Gastroesophageal sphincter (tissue), 3 donors: ENCODE results near the gene SLC35E1.

Experiments used
- CTCF ChIP-seq, 4 experiments: fragments of 200-600 bp in 2 of 4; fragments of 450-650 bp in 2 of 4; sonication (generic) in 1 of 4; IDR thresholded peaks; one replicate each; pipeline ENCODE4 v1.5.1; 2017 to 2019; ENCODE audit warnings: antibody characterized with exemption in 4 of 4, mild to moderate bottlenecking in 2 of 4, moderate library complexity in 2 of 4
- POLR2A ChIP-seq, 2 donors: fragments of 450-650 bp; IDR thresholded peaks; one replicate each; pipeline ENCODE4 v1.6.1; 2017; ENCODE audit warnings: antibody characterized with exemption in 2 of 2, mild to moderate bottlenecking in 2 of 2, moderate library complexity in 1 of 2

- TF ChIP-seq CTCF (IDR thresholded peaks at IDR 0.05) (no peak), POLR2A (IDR thresholded peaks at IDR 0.05) (no peak)
These were observed 7.4 kb downstream of the SLC35E1 start for GRCh38 chr19:16564842-16565241.
